ENCODE results near the gene THSD8.

Gene THSD8

GRCh38 chr19:12784871-12785430 is 16.9 kb upstream of the THSD8 start:
- H3K4me3 ChIP-seq (ENCODE audit: low read depth, low read length) = no peak overlapping the region
- no peak for TF ChIP-seq CTCF (IDR thresholded peaks at IDR 0.05; ENCODE audit: low read depth, low read length, missing control alignments)
- DNase-seq (ENCODE audit: low read depth) = no peak

GRCh38 chr19:12785431-12786031 is 16.3 kb upstream of the THSD8 start:
- no peak for DNase-seq (ENCODE audit: low read depth)
- TF ChIP-seq CTCF (IDR thresholded peaks at IDR 0.05; ENCODE audit: low read depth, low read length, missing control alignments) = no peak
- no peak overlapping the region for H3K4me3 ChIP-seq (ENCODE audit: low read depth, low read length)

- DNase-seq (ENCODE audit: low read depth) = no peak
- no peak overlapping the region for H3K4me3 ChIP-seq (ENCODE audit: low read depth, low read length)
- TF ChIP-seq CTCF (IDR thresholded peaks at IDR 0.05; ENCODE audit: low read depth, low read length, missing control alignments) = no peak
Observed at GRCh38 chr19:12786141-12786870, 15.6 kb upstream of the THSD8 start.

- no peak for DNase-seq (ENCODE audit: low read depth)
- no peak for TF ChIP-seq CTCF (IDR thresholded peaks at IDR 0.05; ENCODE audit: low read depth, low read length, missing control alignments)
- H3K4me3 ChIP-seq (ENCODE audit: low read depth, low read length) = no peak overlapping the region
Observed at GRCh38 chr19:12786952-12787351, 14.9 kb upstream of the THSD8 start.

- DNase-seq (ENCODE audit: low read depth) = no peak
- no peak overlapping the region for H3K4me3 ChIP-seq (ENCODE audit: low read depth, low read length)
- TF ChIP-seq CTCF (IDR thresholded peaks at IDR 0.05; ENCODE audit: low read depth, low read length, missing control alignments) = no peak
Observed at GRCh38 chr19:12787458-12787857, 14.4 kb upstream of the THSD8 start.

- DNase-seq (ENCODE audit: low read depth) = no peak
- no peak for TF ChIP-seq CTCF (IDR thresholded peaks at IDR 0.05; ENCODE audit: low read depth, low read length, missing control alignments)
- peak overlapping the region; percentile 46 for H3K4me3 ChIP-seq (ENCODE audit: low read depth, low read length)
Observed at GRCh38 chr19:12788042-12788681, 13.7 kb upstream of the THSD8 start.
